ENCODE results near the gene NAT16. TPM values are rescaled to one million over a fixed set of nuclear protein-coding genes. Genes with fewer than 3 reads are reported as not detected.

The NAT16 gene
- total RNA-seq, 4 donors from 2014 or later = not detected

DNA sequence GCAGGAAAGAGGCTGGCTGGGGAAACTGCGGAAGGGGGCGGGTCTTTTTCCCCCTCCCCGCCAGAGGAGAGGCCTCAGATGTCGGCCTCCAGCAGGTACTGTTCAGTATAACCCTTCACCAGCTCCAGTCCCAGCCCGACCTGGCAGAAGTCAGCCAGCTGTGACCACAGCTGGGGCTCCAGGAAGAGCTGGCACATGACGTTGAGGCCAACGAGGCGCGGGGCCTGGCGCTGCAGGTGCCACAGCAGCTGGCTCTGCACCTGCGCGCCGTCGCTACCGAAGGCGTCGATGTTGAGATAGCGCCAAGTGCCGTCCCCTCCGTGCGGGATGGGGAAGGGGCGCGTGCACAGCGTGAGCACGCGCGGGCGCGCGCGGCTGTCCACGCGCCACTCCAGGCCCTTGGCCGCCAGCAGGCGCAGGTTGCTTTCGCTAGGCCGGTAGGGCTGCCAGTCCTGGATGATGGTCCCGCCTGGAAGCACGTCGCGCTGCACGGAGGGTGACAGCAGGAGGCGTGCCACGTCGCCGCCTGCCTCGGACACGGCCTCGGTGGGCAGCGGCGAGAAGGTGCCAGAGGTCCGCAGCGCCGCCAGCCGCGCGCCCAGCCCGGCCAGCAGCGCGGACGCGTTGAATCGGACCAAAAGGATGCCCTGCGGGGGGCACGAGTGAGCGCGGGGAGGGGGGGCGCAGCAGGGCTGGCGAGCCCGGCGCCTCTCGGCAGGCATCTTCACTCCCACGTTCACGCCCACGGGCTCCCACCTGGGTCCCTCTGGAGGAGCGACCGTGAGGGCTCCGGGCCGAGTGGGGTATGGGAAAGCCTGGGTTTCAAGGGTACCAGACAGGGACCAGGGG is 7.9 kb downstream of the NAT16 start:
- TF ChIP-seq POLR2A (IDR thresholded peaks at IDR 0.05) = no peak
- H3K36me3 ChIP-seq = no peaks in the 10 kb centered on the region
- intact Hi-C loops (cut with DNase I; ENCODE audit: low total_unique reads) (no loop called here), in situ Hi-C loops (cut with MboI; ENCODE audit: low sequenced_read_pairs in 4 of 4) (no loop called here)
- peak overlapping the region in 1 of 4 donors; percentile 28 for H3K4me3 ChIP-seq
- H3K27ac ChIP-seq = no peak overlapping the region
- no peak for DNase-seq
- peaks cover 14 to 31% of the 10 kb centered on the region in 2 donors for H3K4me1 ChIP-seq
- ATAC-seq = no peak
- H3K27me3 ChIP-seq = peaks cover 91 to 100% (median 99%) of the 10 kb centered on the region in 3 donors
- H3K9me3 ChIP-seq = no peaks in the 10 kb centered on the region

- no peak overlapping the region for H3K27ac ChIP-seq
- no peak for ATAC-seq
- peaks cover 89 to 100% (median 99%) of the 10 kb centered on the region in 3 donors for H3K27me3 ChIP-seq
Observed at GRCh38 chr7:101171442-101171837, 8.7 kb downstream of the NAT16 start.

GRCh38 chr7:101170617-101171441 is 9.3 kb downstream of the NAT16 start:
- H3K9me3 ChIP-seq = no peaks in the 10 kb centered on the region
- TF ChIP-seq, protein P1, sequence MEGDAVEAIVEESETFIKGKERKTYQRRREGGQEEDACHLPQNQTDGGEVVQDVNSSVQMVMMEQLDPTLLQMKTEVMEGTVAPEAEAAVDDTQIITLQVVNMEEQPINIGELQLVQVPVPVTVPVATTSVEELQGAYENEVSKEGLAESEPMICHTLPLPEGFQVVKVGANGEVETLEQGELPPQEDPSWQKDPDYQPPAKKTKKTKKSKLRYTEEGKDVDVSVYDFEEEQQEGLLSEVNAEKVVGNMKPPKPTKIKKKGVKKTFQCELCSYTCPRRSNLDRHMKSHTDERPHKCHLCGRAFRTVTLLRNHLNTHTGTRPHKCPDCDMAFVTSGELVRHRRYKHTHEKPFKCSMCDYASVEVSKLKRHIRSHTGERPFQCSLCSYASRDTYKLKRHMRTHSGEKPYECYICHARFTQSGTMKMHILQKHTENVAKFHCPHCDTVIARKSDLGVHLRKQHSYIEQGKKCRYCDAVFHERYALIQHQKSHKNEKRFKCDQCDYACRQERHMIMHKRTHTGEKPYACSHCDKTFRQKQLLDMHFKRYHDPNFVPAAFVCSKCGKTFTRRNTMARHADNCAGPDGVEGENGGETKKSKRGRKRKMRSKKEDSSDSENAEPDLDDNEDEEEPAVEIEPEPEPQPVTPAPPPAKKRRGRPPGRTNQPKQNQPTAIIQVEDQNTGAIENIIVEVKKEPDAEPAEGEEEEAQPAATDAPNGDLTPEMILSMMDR (IDR thresholded peaks at IDR 0.05 in 4 of 5, conservative IDR thresholded peaks at IDR 0.05 in 1 of 5) = no peak
- no peak for TF ChIP-seq POLR2A (IDR thresholded peaks at IDR 0.05)
- DNase-seq (no peak), ATAC-seq (no peak)
- H3K27me3 ChIP-seq = peaks cover 90 to 100% (median 99%) of the 10 kb centered on the region in 3 donors
- in situ Hi-C loops (cut with MboI; ENCODE audit: low sequenced_read_pairs in 4 of 4) = no loop called here
- no peak overlapping the region for H3K27ac ChIP-seq
- intact Hi-C loops (cut with DNase I; ENCODE audit: low total_unique reads) = loop anchor here (2.0 kb wide), 1 partner anchor 26 kb away; no protein-coding TSS in a partner anchor
- no peak overlapping the region for H3K4me3 ChIP-seq
- H3K4me1 ChIP-seq = peaks cover 14 to 32% of the 10 kb centered on the region in 2 donors
- H3K36me3 ChIP-seq = no peaks in the 10 kb centered on the region

More at GRCh38 chr7:101171442-101171837, 8.7 kb downstream of the NAT16 start:
- TF ChIP-seq, protein P1 (IDR thresholded peaks at IDR 0.05 in 4 of 5, conservative IDR thresholded peaks at IDR 0.05 in 1 of 5) = no peak
- no peak for TF ChIP-seq POLR2A (IDR thresholded peaks at IDR 0.05)
- in situ Hi-C loops (cut with MboI; ENCODE audit: low sequenced_read_pairs in 4 of 4) (no loop called here), intact Hi-C loops (cut with DNase I; ENCODE audit: low total_unique reads) (loop anchor here (2.0 kb wide), 1 partner anchor 27 kb away; no protein-coding TSS in a partner anchor)
- DNase-seq = no peak
- Histone ChIP-seq H3K4me1 (peaks cover 14 to 31% of the 10 kb centered on the region in 2 donors), H3K9me3 (no peaks in the 10 kb centered on the region), H3K4me3 (no peak overlapping the region), H3K36me3 (no peaks in the 10 kb centered on the region)

DNA sequence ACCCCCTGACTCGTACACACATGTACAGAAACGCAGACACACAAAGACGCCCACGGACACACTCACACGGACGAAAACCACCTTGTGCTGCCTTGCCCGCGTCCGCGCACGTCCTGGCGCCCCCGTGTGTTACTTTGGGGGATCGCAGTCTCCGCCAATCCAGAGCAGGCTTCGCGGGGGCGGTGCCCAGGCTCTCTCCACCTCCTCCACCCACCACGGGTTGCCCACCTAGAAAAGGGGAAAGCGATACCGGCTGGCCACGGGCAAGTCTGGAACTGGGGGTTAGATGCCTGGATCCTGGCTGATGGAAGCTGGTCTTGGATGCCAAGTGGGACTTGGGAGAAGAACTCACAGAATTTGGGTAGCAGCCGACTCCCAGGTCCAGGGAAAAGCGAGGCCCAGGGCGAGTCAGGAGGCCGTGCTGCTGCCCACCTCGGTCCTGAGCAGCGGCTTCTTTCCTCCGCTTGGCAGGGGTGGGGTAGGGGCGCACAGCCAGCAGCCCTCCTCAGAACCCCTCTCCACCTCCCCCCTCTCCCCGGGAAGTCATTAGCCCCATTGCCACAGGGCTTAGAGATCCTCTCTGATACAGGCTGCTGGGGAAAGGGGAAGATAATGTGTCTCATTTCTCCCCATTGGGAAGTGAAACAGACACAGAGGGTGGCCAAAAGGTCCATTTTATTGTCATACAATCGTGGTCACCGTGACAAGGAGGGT is 10.1 kb downstream of the NAT16 start:
- peak in 1 of 2 donors; percentile 48 for ATAC-seq
- Histone ChIP-seq H3K27ac (no peak overlapping the region), H3K36me3 (no peaks in the 10 kb centered on the region), H3K27me3 (peaks cover 89 to 100% (median 99%) of the 10 kb centered on the region in 3 donors), H3K4me3 (no peak overlapping the region), H3K4me1 (peaks cover 20 to 40% of the 10 kb centered on the region in 2 donors), H3K9me3 (no peaks in the 10 kb centered on the region)
- in situ Hi-C loops (cut with MboI; ENCODE audit: low sequenced_read_pairs in 4 of 4) (no loop called here), intact Hi-C loops (cut with DNase I; ENCODE audit: low total_unique reads) (loop anchor here (2.0 kb wide), 1 partner anchor 25 kb away; no protein-coding TSS in a partner anchor)
- no peak for TF ChIP-seq POLR2A (IDR thresholded peaks at IDR 0.05)
- TF ChIP-seq, protein P1 (IDR thresholded peaks at IDR 0.05 in 4 of 5, conservative IDR thresholded peaks at IDR 0.05 in 1 of 5) = peak; percentile 58 to 89 (median 82)
- DNase-seq = no peak

Data from gastrocnemius medialis (tissue), 4 donors.